Keratinocyte (primary cell): ENCODE data around the gene C1orf167.

Experiments
- EZH2 ChIP-seq: IDR thresholded peaks from one replicate; pipeline ENCODE4 v1.6.1; 2012; ENCODE audit warnings: inconsistent platforms, mild to moderate bottlenecking, low read length, moderate library complexity
- TF ChIP-seq, protein P1 (sequence below), 3 experiments: IDR thresholded peaks in 1 of 3; conservative IDR thresholded peaks in 1 of 3; optimal IDR thresholded peaks in 1 of 3; 2 replicates in 2 of 3; 3 replicates in 1 of 3; pipeline versions ENCODE3 to v1.5.1; 2011; ENCODE audit warnings: low read length in 3 of 3, mild to moderate bottlenecking in 3 of 3, moderate library complexity in 2 of 3, control low read depth in 1 of 3, inconsistent platforms in 1 of 3; ENCODE audit not compliant: insufficient read depth in 2 of 3; ENCODE audit errors: extremely low read depth in 1 of 3

DNA sequence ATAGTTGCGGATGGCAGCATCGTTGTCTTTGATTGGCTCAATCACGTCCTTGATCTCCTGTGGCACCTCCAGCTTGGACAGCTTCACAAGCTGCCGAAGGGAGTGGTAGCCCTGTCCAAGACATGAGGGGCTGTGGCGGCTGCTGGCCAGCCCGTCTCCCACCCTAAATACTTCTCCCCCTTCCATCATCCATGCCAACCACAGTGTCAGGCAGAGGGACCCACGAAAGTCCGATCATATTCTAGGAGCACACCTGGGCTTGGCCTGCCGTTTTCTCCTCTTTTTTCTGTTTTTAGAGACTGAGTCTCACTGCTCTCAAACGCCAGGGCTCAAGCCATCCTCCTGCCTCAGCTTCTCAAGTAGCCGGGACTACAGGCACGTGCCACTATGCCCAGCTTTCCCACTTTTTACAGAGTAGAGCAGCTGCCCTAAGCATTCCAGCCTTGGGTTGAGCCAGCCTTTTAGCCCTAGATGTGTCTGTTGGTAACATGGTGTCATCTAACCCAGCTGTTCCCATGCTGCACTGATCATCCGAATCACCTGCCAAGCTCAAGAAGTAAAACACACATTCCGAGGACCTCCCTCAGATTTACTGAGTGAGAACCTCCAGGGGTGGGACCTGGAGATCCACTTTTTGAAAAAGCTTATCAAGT is 33.4 kb downstream of the C1orf167 start:
- TF ChIP-seq, protein P1, sequence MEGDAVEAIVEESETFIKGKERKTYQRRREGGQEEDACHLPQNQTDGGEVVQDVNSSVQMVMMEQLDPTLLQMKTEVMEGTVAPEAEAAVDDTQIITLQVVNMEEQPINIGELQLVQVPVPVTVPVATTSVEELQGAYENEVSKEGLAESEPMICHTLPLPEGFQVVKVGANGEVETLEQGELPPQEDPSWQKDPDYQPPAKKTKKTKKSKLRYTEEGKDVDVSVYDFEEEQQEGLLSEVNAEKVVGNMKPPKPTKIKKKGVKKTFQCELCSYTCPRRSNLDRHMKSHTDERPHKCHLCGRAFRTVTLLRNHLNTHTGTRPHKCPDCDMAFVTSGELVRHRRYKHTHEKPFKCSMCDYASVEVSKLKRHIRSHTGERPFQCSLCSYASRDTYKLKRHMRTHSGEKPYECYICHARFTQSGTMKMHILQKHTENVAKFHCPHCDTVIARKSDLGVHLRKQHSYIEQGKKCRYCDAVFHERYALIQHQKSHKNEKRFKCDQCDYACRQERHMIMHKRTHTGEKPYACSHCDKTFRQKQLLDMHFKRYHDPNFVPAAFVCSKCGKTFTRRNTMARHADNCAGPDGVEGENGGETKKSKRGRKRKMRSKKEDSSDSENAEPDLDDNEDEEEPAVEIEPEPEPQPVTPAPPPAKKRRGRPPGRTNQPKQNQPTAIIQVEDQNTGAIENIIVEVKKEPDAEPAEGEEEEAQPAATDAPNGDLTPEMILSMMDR (optimal IDR thresholded peaks at IDR 0.05 in 1 of 3, IDR thresholded peaks at IDR 0.05 in 1 of 3, conservative IDR thresholded peaks at IDR 0.05 in 1 of 3; ENCODE audit: extremely low read depth in 1 of 3, insufficient read depth in 2 of 3, low read length in 3 of 3), result no peak
- TF ChIP-seq EZH2, result no peak
